ENCODE measurements around the gene TMTC1.

The TMTC1 gene

DNA sequence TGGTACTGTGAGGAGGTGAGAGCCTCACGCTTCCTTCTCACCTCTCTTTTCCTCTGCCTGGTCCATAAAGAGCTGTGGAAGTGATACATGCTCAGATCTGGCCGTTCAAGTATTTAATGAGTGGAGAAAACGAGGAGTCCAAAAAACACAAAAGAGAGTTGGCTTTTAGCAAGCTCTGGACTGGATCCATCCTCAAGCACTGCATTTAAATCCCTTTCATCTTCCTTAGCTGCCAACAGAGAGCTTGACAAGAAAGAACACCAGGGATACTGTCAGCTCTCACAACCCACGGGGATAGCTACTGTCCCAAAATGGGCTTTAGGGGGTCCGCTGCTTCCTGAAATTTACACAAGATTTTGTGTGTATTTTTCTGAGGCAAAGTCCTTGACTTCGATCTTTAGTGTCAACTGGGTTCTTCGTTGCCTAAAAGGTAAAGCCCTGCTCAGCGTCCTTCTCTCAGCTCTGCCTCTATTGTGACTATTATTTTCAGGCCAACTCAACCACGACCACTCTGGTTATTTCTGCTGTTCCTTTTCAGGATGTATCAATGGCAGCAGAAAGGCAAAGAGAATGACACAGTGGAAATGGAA lies 120.9 kb downstream of the TMTC1 start:
- no peak overlapping the region for H3K27ac ChIP-seq (ENCODE audit: low read length, poor library complexity, severe bottlenecking)
- no peak overlapping the region for H2AK5ac ChIP-seq (ENCODE audit: low read length, severe bottlenecking)
- no peak for DNase-seq
- H3K36me3 ChIP-seq (ENCODE audit: control insufficient read depth in 1 of 2, insufficient read depth in 2 of 2, low read depth in 1 of 2, low read length in 2 of 2), result peaks cover 0 to 27% of the 10 kb centered on the region in 2 experiments
- H3K9ac ChIP-seq (ENCODE audit: low read length), result no peak overlapping the region
- H4K8ac ChIP-seq (ENCODE audit: low read length), result no peak overlapping the region
- H2AFZ ChIP-seq (ENCODE audit: low read depth, low read length), result peak overlapping the region; percentile 14
- H3K4ac ChIP-seq (ENCODE audit: low read depth in 1 of 2, low read length in 2 of 2), result no peak overlapping the region
- H3K18ac ChIP-seq (ENCODE audit: low read depth in 1 of 2, low read length in 2 of 2), result no peak overlapping the region
- no peak overlapping the region for H3K14ac ChIP-seq (ENCODE audit: low read length in 2 of 2)
- no peaks in the 10 kb centered on the region for H3K9me3 ChIP-seq (ENCODE audit: control insufficient read depth, low read length)
- no peak overlapping the region for H2BK12ac ChIP-seq (ENCODE audit: low read length in 2 of 2)
- WGBS, result 88% methylated on average over 9 of the region's 9 CpGs
- H2BK15ac ChIP-seq (ENCODE audit: low read depth, poor library complexity, severe bottlenecking), result no peak overlapping the region
- H2BK120ac ChIP-seq (ENCODE audit: low read depth, low read length), result no peak overlapping the region
- no peaks in the 10 kb centered on the region for H3K4me1 ChIP-seq (ENCODE audit: control insufficient read depth, insufficient read depth, low read depth, low read length)
- H3K79me1 ChIP-seq (replicated peaks; ENCODE audit: low read length, poor library complexity, severe bottlenecking), result no peaks in the 10 kb centered on the region
- no peaks in the 10 kb centered on the region for H3K27me3 ChIP-seq (ENCODE audit: control insufficient read depth in 1 of 2, insufficient read depth in 1 of 2, low read length in 2 of 2)
- no peak overlapping the region for H3K4me2 ChIP-seq (ENCODE audit: low read length, poor library complexity, severe bottlenecking)
- H2BK5ac ChIP-seq (ENCODE audit: low read depth, low read length, poor library complexity, severe bottlenecking), result no peak overlapping the region
- no peak overlapping the region for H3K23ac ChIP-seq (ENCODE audit: low read length in 2 of 2)
- no peak overlapping the region for H4K91ac ChIP-seq (ENCODE audit: low read length)
- no peak overlapping the region for H3K4me3 ChIP-seq (ENCODE audit: insufficient read depth in 1 of 2, low read depth in 1 of 2, low read length in 2 of 2)

DNA sequence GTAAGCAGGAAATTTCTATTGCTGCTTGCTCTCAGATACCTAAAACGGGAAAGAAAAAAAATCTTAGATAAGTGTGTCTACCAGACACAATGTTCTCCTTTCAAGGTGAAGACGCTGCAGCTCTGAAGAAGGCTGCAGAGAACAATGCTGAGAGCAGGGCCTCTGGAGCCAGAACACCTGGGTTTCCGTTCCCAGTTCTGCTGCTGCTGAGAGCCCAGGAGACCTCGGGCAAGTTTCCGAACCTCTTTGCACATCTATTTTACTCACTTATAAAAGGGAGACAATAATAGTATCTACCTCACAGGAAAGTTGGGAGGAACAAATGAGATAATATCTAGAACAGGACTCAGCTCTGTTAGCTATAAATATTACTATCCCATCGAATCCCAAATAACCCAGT lies 122.9 kb downstream of the TMTC1 start:
- Histone ChIP-seq H2AK5ac (ENCODE audit: low read length, severe bottlenecking) (no peak overlapping the region), H3K4me3 (ENCODE audit: insufficient read depth in 1 of 2, low read depth in 1 of 2, low read length in 2 of 2) (no peak overlapping the region), H2BK120ac (ENCODE audit: low read depth, low read length) (no peak overlapping the region), H2AFZ (ENCODE audit: low read depth, low read length) (no peak overlapping the region), H3K27me3 (ENCODE audit: control insufficient read depth in 1 of 2, insufficient read depth in 1 of 2, low read length in 2 of 2) (no peaks in the 10 kb centered on the region), H3K9me3 (ENCODE audit: control insufficient read depth, low read length) (no peaks in the 10 kb centered on the region), H3K36me3 (ENCODE audit: control insufficient read depth in 1 of 2, insufficient read depth in 2 of 2, low read depth in 1 of 2, low read length in 2 of 2) (peaks cover 0 to 27% of the 10 kb centered on the region in 2 experiments), H3K4me2 (ENCODE audit: low read length, poor library complexity, severe bottlenecking) (no peak overlapping the region), H3K23ac (ENCODE audit: low read length in 2 of 2) (no peak overlapping the region), H2BK15ac (ENCODE audit: low read depth, poor library complexity, severe bottlenecking) (no peak overlapping the region), H2BK5ac (ENCODE audit: low read depth, low read length, poor library complexity, severe bottlenecking) (no peak overlapping the region), H4K8ac (ENCODE audit: low read length) (no peak overlapping the region), H3K4ac (ENCODE audit: low read depth in 1 of 2, low read length in 2 of 2) (no peak overlapping the region), H2BK12ac (ENCODE audit: low read length in 2 of 2) (no peak overlapping the region), H3K18ac (ENCODE audit: low read depth in 1 of 2, low read length in 2 of 2) (no peak overlapping the region), H3K79me1 (replicated peaks; ENCODE audit: low read length, poor library complexity, severe bottlenecking) (no peaks in the 10 kb centered on the region), H3K27ac (ENCODE audit: low read length, poor library complexity, severe bottlenecking) (no peak overlapping the region), H4K91ac (ENCODE audit: low read length) (no peak overlapping the region), H3K14ac (ENCODE audit: low read length in 2 of 2) (no peak overlapping the region), H3K4me1 (ENCODE audit: control insufficient read depth, insufficient read depth, low read depth, low read length) (no peaks in the 10 kb centered on the region), H3K9ac (ENCODE audit: low read length) (no peak overlapping the region)
- WGBS, result 98% methylated on average over 3 of the region's 6 CpGs
- DNase-seq, result no peak

GRCh38 chr12:29656762-29657538 lies 126.8 kb downstream of the TMTC1 start:
- Histone ChIP-seq H3K27me3 (ENCODE audit: control insufficient read depth in 1 of 2, insufficient read depth in 1 of 2, low read length in 2 of 2) (no peaks in the 10 kb centered on the region), H3K9me3 (ENCODE audit: control insufficient read depth, low read length) (no peaks in the 10 kb centered on the region), H3K27ac (ENCODE audit: low read length, poor library complexity, severe bottlenecking) (no peak overlapping the region), H2AK5ac (ENCODE audit: low read length, severe bottlenecking) (no peak overlapping the region), H2AFZ (ENCODE audit: low read depth, low read length) (no peak overlapping the region), H4K91ac (ENCODE audit: low read length) (no peak overlapping the region), H3K18ac (ENCODE audit: low read depth in 1 of 2, low read length in 2 of 2) (no peak overlapping the region), H3K14ac (ENCODE audit: low read length in 2 of 2) (no peak overlapping the region), H3K36me3 (ENCODE audit: control insufficient read depth in 1 of 2, insufficient read depth in 2 of 2, low read depth in 1 of 2, low read length in 2 of 2) (peaks cover 0 to 46% of the 10 kb centered on the region in 2 experiments), H3K9ac (ENCODE audit: low read length) (no peak overlapping the region), H2BK12ac (ENCODE audit: low read length in 2 of 2) (no peak overlapping the region), H3K4ac (ENCODE audit: low read depth in 1 of 2, low read length in 2 of 2) (no peak overlapping the region), H3K4me2 (ENCODE audit: low read length, poor library complexity, severe bottlenecking) (no peak overlapping the region), H2BK5ac (ENCODE audit: low read depth, low read length, poor library complexity, severe bottlenecking) (no peak overlapping the region), H3K4me1 (ENCODE audit: control insufficient read depth, insufficient read depth, low read depth, low read length) (no peaks in the 10 kb centered on the region), H3K23ac (ENCODE audit: low read length in 2 of 2) (no peak overlapping the region), H3K79me1 (replicated peaks; ENCODE audit: low read length, poor library complexity, severe bottlenecking) (no peaks in the 10 kb centered on the region), H4K8ac (ENCODE audit: low read length) (no peak overlapping the region), H3K4me3 (ENCODE audit: insufficient read depth in 1 of 2, low read depth in 1 of 2, low read length in 2 of 2) (no peak overlapping the region), H2BK15ac (ENCODE audit: low read depth, poor library complexity, severe bottlenecking) (no peak overlapping the region), H2BK120ac (ENCODE audit: low read depth, low read length) (no peak overlapping the region)
- WGBS, result 100% methylated on average over 2 of the region's 3 CpGs
- no peak for DNase-seq

DNA sequence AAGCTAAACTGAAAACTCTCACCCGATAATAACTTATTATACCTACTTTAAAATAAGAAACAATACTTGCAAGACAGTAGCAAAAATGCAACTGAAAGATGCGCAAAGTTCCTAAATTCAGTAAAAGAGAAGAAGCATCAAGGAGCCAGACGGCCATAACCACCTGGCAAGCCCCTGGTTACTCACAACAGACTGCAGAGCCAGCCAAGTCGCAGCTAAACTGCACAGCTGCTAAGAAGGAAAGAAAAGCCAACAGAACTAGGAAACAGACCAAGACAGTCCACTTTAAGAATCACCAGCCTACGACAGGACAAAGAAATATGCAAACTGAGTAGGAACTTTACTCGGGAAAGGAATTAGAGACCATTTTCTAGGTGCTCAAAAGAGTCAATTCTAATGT lies 127.9 kb downstream of the TMTC1 start:
- H4K91ac ChIP-seq (ENCODE audit: low read length), result no peak overlapping the region
- no peak overlapping the region for H3K14ac ChIP-seq (ENCODE audit: low read length in 2 of 2)
- H4K8ac ChIP-seq (ENCODE audit: low read length), result no peak overlapping the region
- no peak overlapping the region for H3K27ac ChIP-seq (ENCODE audit: low read length, poor library complexity, severe bottlenecking)
- no peak overlapping the region for H2BK15ac ChIP-seq (ENCODE audit: low read depth, poor library complexity, severe bottlenecking)
- peaks cover 0 to 53% of the 10 kb centered on the region in 2 experiments for H3K36me3 ChIP-seq (ENCODE audit: control insufficient read depth in 1 of 2, insufficient read depth in 2 of 2, low read depth in 1 of 2, low read length in 2 of 2)
- H2AFZ ChIP-seq (ENCODE audit: low read depth, low read length), result no peak overlapping the region
- H3K4me3 ChIP-seq (ENCODE audit: insufficient read depth in 1 of 2, low read depth in 1 of 2, low read length in 2 of 2), result no peak overlapping the region
- H2AK5ac ChIP-seq (ENCODE audit: low read length, severe bottlenecking), result no peak overlapping the region
- no peaks in the 10 kb centered on the region for H3K79me1 ChIP-seq (replicated peaks; ENCODE audit: low read length, poor library complexity, severe bottlenecking)
- H3K4ac ChIP-seq (ENCODE audit: low read depth in 1 of 2, low read length in 2 of 2), result no peak overlapping the region
- WGBS, result 97% methylated on average over 4 of the region's 6 CpGs
- H2BK5ac ChIP-seq (ENCODE audit: low read depth, low read length, poor library complexity, severe bottlenecking), result no peak overlapping the region
- no peaks in the 10 kb centered on the region for H3K27me3 ChIP-seq (ENCODE audit: control insufficient read depth in 1 of 2, insufficient read depth in 1 of 2, low read length in 2 of 2)
- H2BK120ac ChIP-seq (ENCODE audit: low read depth, low read length), result no peak overlapping the region
- H3K18ac ChIP-seq (ENCODE audit: low read depth in 1 of 2, low read length in 2 of 2), result no peak overlapping the region
- no peak overlapping the region for H3K9ac ChIP-seq (ENCODE audit: low read length)
- H3K9me3 ChIP-seq (ENCODE audit: control insufficient read depth, low read length), result no peaks in the 10 kb centered on the region
- H3K4me2 ChIP-seq (ENCODE audit: low read length, poor library complexity, severe bottlenecking), result no peak overlapping the region
- no peak for DNase-seq
- H3K23ac ChIP-seq (ENCODE audit: low read length in 2 of 2), result no peak overlapping the region
- H2BK12ac ChIP-seq (ENCODE audit: low read length in 2 of 2), result no peak overlapping the region
- no peaks in the 10 kb centered on the region for H3K4me1 ChIP-seq (ENCODE audit: control insufficient read depth, insufficient read depth, low read depth, low read length)

Data from mesenchymal stem cell (in vitro differentiated cells and primary cell).